Myocyte (in vitro differentiated cells): ENCODE data around the gene SYMPK. TPM values are rescaled to one million over a fixed set of nuclear protein-coding genes. Genes with fewer than 3 reads are reported as not detected.

Source experiments
- DNase-seq: peaks from one replicate; pipeline ENCODE4 v3.0.0-alpha.2; 2012; ENCODE audit warnings: low read depth
- total RNA-seq: library from RNA; depleted of rRNA; stranded (reverse); fragments of >200 nt; gene quantifications from 2 replicates; pipeline ENCODE4 v1.2.3, GENCODE V29; 2014

The SYMPK gene
- total RNA-seq, 1 donor from 2014 or later: 39.8 TPM

DNA sequence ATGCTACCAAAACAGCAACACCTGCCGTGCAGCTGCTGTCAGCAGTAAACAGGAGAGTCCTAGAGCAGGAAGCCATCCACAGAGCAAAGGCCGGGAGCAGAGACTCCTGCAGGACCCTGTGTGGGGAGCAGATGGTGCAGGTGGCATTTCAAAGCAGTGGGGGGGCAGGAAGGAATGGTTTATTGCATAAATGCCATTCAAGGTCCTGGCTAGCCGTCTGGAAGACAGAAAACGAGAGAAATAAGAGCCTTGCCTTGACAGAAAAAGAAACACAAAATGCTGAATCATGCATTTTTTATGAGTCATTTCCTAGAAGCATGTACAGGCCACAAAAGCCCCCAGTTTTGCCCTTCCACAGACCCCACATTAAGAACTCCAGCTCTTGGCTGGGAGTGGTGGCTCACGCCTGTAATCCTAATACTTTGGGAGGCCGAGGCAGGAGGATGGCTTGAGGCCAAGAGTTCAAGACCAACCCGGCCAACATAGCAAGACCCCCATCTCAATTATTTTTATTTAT is 53.2 kb downstream of the SYMPK start:
- peak; percentile 56 for DNase-seq

DNA sequence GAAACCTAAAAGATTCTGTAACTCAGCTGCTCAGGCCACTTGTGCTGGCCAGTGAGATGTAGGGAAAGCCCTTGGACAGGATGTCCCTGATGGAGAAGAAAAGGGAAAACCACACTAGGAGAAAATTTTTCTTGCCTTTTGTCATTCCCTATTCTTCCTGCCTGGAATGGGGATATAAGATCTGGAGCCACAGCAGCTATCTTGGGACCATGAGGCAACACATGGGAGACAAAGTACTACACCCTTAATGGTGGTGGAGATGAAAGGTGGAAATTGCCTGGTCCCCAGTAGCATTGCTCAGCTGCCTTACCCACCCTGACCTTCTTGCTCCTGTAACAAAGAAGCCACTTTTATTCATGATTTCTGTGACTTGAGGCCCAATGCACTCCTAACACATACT is 57.2 kb downstream of the SYMPK start:
- DNase-seq: no peak

- no peak for DNase-seq
Observed at GRCh38 chr19:45804959-45805230, 58.1 kb downstream of the SYMPK start.

DNA sequence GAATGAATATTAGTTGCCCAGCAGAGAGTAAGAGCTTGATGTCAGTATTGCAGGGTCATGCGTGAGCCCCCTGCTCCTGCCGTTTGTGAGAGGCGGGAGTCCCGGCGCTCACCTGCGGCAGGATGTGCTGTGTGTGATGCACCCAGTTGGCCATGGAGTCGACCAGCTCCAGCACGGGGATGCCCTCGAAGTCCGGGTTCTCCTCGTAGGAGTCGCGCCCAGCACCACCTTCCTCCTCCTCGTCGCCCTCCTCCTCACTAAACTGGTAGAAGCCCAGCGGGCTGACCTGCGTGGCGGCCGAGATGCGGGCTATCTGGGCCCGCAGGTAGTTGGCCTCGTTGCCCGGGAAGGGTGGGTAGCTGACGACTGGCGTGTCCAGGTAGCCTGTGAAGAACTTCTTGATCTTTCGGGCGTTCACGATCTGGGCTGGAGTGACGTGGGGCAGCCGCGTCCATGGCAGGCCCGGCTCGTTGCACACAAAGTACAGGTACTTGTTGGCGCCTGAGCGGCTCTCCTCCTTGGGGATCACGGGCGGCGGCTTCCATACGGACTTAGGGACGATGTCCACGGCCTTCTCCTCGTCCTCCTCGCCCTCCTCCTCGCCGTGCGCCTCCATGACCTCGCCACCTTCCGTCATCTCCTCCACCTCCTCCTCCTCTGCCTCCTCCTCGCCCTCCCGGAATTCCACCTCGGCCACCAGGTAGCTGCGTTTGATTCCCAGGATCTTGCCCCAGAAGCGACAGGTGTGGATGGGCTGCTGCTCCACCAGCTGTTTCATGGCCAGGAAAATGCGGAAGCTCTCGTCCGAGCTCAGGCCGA is 58.6 kb downstream of the SYMPK start:
- DNase-seq: no peak

DNA sequence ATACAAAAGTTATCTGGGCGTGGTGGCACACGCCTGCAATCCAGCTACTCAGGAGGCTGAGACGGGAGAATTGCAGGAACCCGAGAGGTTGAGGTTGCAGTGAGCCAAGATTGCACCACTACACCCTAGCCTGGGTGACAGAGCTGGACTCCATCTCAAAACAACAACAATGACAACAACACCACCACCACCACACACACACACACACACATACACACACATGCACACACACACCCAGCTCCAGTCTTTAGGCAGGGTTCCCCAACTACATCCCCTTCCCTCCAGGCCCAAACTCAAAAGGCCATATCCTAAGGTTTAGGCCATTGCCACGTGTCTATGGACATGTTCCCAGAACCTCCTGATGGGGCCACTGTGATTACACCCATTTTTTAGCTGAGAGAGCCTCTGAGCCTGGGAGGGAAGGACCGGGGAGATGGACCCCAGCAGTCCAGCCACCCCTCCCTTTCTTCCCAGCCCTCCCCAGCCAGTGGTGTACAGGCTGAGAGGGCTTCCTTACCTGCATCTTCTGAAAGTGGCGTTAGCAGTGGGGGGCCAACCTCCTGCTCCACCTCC is 61.3 kb downstream of the SYMPK start:
- DNase-seq: no peak

DNA sequence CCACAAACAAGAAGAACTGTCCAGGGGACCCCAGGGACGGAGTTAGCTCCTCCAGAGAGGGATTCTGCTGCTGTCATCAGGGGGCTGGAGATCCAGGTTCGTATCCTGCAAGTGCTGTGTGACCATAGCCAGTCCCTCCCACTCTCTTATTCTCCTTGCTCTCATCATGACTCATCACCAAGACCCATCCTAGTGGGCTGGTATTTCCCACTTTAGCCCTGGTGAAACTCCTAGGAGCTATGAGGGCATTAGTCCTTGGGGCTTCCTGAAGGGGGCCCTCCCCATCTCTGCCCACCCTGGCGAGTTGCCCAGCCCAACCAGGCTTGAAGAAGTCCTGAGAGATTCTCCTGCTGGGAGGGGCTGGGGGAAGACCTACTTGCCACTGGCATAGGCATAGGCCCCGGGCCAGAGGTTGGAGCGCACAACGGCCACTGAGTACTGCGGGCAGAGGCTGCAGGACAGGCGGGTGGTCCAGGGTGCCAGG is 62.8 kb downstream of the SYMPK start:
- DNase-seq: peak; percentile 70

DNA sequence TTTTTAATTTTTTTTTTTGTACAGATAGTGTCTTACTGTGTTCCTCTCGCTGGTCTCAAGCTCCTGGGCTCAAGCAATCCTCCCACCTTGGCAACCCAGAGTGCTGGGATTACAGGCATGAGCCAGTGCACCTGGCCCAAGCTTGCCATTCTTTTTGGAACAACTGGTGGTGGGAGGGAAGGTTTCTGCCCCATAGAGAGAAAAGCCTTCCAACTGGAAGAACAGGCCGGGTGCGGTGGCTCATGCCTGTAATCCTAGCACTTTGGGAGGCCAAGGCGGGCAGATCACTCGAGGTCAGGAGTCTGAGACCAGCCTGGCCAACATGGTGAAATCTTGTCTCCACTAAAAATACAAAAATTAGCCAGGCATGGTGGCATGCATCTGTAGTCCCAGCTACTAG is 63.4 kb downstream of the SYMPK start:
- DNase-seq: peak; percentile 70

- peak; percentile 83 for DNase-seq
Observed at GRCh38 chr19:45798995-45799517, 63.9 kb downstream of the SYMPK start.

GRCh38 chr19:45794627-45795026 is 68.3 kb downstream of the SYMPK start:
- DNase-seq: no peak

- no peak for DNase-seq
Observed at GRCh38 chr19:45793876-45794275, 69.1 kb downstream of the SYMPK start.

DNA sequence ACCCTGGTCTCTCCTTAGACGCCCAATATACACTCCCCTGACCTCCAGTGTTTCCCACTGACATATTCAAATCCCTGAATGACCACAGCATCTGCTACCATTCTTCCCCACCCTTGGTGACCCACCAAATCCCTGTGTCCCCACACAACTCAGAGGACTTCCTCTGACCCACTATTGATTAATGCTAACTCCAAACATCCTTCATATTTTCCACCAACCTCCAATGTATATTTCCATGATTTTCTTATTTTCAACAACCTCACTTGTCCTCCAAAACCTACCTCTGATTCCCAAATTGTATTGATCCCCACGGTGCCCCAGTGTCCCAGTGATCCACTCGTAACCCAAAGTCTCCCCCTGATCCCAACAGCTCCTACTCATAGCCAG is 69.8 kb downstream of the SYMPK start:
- no peak for DNase-seq

- peak; percentile 99 for DNase-seq
Observed at GRCh38 chr19:45792470-45793177, 70.3 kb downstream of the SYMPK start, which contains the start of gene DMWD. Gene DMWD (minus strand): TSS chr19:45792845. CDS start chr19:45792756, 89 bp downstream.

DNA sequence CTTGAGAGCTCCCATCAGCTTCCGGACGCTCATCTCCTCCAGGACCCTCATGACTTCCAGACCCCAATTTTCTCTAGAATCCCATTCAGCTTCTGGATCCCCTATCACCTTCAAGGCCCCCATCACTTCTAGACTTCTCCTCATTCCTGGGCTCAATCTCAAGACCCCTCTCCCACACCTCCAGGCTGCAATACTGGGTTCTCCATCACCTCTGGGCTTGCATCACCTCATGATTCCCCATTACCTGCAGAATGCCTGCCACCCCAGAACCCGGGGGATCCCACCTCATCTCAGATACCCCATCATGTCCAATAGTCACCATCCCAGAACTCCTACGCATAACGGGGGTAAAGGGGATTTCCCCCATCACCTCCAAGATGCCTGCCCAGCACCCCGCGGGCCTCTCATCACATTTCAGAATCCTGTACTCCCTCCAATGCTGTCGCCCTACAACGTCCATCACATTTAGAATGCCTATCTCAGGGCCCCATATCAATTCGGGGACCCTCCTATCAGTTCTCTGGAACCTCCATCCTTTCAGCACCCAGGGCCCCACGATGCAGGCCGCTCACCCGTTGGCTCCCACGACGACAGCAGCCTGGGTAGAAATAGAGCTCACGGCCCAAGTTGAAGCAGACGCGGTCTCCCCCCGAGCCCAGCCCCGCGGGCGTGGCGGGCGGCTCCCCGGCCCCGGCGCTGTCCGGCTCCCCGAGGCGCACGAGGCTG is 71.0 kb downstream of the SYMPK start:
- no peak for DNase-seq

DNA sequence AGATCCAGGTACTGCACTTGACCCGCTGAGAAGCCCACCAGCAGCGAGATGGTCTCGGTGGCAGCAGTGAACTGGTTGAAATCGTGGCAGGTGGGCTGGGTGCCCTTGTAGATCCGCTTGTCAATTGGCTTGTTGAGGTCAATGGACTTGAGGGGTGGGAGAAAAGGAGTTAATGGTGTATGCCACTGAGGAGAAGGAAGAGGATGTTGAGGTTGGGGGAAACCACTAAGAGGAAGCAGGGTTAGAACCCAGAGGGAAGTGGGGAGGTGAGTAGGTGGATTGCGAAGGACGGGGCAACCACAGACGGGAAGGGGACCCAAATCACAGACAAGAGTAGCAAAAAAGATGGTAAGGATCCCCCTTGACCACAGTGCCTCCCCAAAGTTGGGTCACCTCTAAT is 72.0 kb downstream of the SYMPK start:
- DNase-seq: no peak

DNA sequence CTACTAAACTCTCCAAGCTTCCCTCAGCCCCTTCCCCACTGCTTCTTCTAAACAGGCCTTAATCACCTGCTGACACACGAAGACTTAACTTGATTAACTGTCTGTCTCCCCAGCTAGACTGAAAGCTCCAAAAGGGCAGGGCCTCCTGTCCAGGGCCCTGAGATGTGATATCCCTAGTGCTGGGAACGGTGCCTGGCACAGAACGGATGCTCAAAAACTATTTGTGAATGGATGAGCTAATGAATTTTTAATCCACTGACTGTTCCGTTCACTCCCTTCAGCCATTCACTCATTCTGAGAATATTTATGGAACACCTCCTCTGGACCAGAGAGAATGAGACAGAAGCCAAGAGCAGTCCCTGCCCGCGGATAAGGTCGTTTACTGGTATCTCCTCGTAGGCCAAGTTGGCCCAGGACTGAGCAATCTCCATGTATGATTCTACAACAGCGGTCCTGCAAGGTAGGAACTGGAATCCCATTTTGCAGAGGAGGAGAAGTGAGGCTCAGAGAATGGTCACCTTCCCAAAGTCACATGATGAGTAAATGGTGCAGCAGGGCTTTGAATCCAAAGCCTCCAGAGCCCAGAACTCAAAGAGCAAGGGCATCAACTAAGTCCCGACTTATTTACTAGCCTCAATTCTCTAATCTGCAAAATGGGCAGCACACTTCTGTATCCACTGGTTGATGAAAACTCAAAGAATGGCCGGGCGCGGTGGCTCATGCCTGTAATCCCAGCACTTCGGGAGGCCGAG is 73.7 kb downstream of the SYMPK start:
- no peak for DNase-seq

- DNase-seq: no peak
Observed at GRCh38 chr19:45786533-45786894, 76.4 kb downstream of the SYMPK start.

DNA sequence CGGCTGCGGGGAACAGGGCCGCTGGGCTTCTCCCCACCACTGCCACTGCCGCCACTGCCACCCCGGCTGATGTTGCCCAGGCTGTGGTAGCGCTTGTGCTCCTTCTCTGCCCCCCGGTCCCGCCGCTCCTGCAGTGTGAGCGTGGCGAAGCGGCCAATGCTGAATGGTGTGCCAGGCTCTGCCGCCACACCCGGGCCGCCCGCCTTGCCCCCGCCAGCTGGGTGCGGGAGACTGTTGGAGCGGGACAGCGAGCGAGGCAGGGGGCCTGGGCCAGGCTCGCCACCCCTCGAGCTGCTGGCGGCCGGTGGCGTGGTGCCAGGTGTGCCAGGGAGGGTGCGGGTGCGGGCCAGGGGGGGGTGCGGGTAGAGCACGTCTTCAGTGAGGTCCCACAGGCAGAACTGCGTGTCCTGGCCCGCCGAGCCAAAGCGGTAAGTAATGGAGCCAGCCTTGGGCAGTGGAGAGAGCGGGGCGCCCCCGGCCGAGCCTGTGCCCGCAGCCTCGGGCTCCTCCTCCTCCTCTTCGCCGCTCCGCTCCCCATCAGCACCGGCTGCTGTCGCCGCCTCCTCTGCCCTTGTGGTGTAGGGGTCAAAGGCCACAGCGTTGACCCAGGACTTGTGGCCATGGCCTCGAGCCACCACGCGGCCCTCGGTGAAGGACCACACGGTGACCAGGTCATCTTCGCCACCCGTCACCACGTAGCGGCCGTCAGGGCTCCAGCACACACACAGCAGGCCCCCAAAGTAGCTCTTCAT is 77.0 kb downstream of the SYMPK start:
- DNase-seq: no peak

GRCh38 chr19:45785097-45785496 is 77.8 kb downstream of the SYMPK start:
- DNase-seq: peak; percentile 53

- DNase-seq: no peak
Observed at GRCh38 chr19:45784096-45784495, 78.9 kb downstream of the SYMPK start.
